Lung (tissue), 12 donors: Measurements from ENCODE around the gene OR6C3. TPM values are rescaled to one million over a fixed set of nuclear protein-coding genes. Genes with fewer than 3 reads are reported as not detected.
"Not testable (repeated sequence)": the region's sequence is repeated elsewhere in the genome, so short reads cannot be mapped to it uniquely, and the experiment has no call there.

Source experiments
- ATAC-seq: fragments of 200-7000 bp; cut with Tn5 transposase; one replicate; pipeline ENCODE4 v1.9.1; 2020; ENCODE audit warnings: moderate number of reproducible peaks; ENCODE audit not compliant: insufficient read depth, low FRiP score
- DNase-seq, 3 donors: peaks; one replicate each; pipeline ENCODE4 v3.0.0-alpha.2; 2013 to 2017
- H3K27ac ChIP-seq, 2 donors: one replicate each; pipeline ENCODE4 v1.5.1; 2013; ENCODE audit warnings: mild to moderate bottlenecking in 2 of 2, moderate library complexity in 2 of 2, control low read depth in 1 of 2, inconsistent platforms in 1 of 2, low read depth in 1 of 2, low read length in 1 of 2
- H3K27me3 ChIP-seq, 3 donors: one replicate each; pipeline ENCODE4 v1.5.1; 2013; ENCODE audit warnings: low read length in 2 of 3; ENCODE audit not compliant: control insufficient read depth in 3 of 3, insufficient read depth in 3 of 3
- H3K36me3 ChIP-seq, 4 donors: one replicate each; pipeline ENCODE4 v1.5.1; 2013; ENCODE audit warnings: low read length in 4 of 4, mild to moderate bottlenecking in 1 of 4, moderate library complexity in 1 of 4; ENCODE audit not compliant: control insufficient read depth in 4 of 4, insufficient read depth in 4 of 4
- H3K4me1 ChIP-seq, 5 donors: one replicate each; pipeline ENCODE4 v1.5.1; 2013; ENCODE audit warnings: low read length in 5 of 5, mild to moderate bottlenecking in 2 of 5, moderate library complexity in 1 of 5; ENCODE audit not compliant: control insufficient read depth in 5 of 5, insufficient read depth in 5 of 5
- H3K4me3 ChIP-seq: one replicate; pipeline ENCODE4 v1.5.1; 2013; ENCODE audit warnings: mild to moderate bottlenecking, control low read depth, moderate library complexity
- H3K9ac ChIP-seq, 2 donors: one replicate each; pipeline ENCODE4 v1.5.1; 2013; ENCODE audit warnings: low read length in 2 of 2, control low read depth in 1 of 2; ENCODE audit not compliant: insufficient read depth in 1 of 2
- H3K9me3 ChIP-seq, 4 donors: one replicate each; pipeline ENCODE4 v1.5.1; 2013; ENCODE audit warnings: low read length in 3 of 4, mild to moderate bottlenecking in 1 of 4, moderate library complexity in 1 of 4; ENCODE audit not compliant: control insufficient read depth in 4 of 4, insufficient read depth in 3 of 4
- CTCF ChIP-seq: IDR thresholded peaks from 2 replicates; pipeline ENCODE4 v1.5.1; 2012; ENCODE audit warnings: mild to moderate bottlenecking; ENCODE audit errors: control extremely low read depth, extremely low read depth
- WGBS, 2 donors: extraction: QIAGEN DNeasy Blood & Tissue Kit; methylation state at CpG; one replicate each; pipeline ENCODE4 v1.1.7; 2013; 5-methylcytosine and 5-hydroxymethylcytosine counted together
- polyA plus RNA-seq, 2 donors: library from polyadenylated mRNA; stranded (reverse); fragments of 200-250 nt; gene quantifications; one replicate each; pipeline ENCODE4 v1.2.1, GENCODE V29; 2013
- total RNA-seq, 2 donors: library from RNA; depleted of rRNA in 1 of 2; stranded (reverse); fragments of >200 nt in 1 of 2; gene quantifications; one replicate each; pipeline ENCODE4 v1.2.1, GENCODE V29; 2014 to 2021
- donor health status: control.
- donor health status: control.
- donor health status: Bipolar disorder and iron deficiency.
- donor health status: healthy.
- donor health status: DM: yes; HTN: yes; CAD: no.

Gene OR6C3
- total and polyA plus RNA-seq, 4 donors: not detected

- Histone ChIP-seq H3K4me1 (no peaks in the 10 kb centered on the region), H3K4me3 (no peak within 1 kb of the TSS), H3K27ac (no peak within 1 kb of the TSS), H3K27me3 (no peaks in the 10 kb centered on the region), H3K36me3 (no peaks in the 10 kb centered on the region), H3K9ac (no peak within 1 kb of the TSS), H3K9me3 (no peaks in the 10 kb centered on the region)
- ATAC-seq (no peak), DNase-seq (no peak)
- no peak for TF ChIP-seq CTCF
- WGBS, 2 donors: 86 to 89% methylated on average over 2 of the region's 2 CpGs
Measured at GRCh38 chr12:55314043-55314442, 16.5 kb upstream of the OR6C3 start, which contains the start of gene OR6C1. Gene OR6C1, plus strand, starts transcription at chr12:55314343. Its CDS starts 6,257 bp downstream, at chr12:55320600.

- H3K27ac ChIP-seq: no peak overlapping the region
- H3K36me3 ChIP-seq: no peaks in the 10 kb centered on the region
- TF ChIP-seq CTCF: no peak
- 72 to 75% methylated on average over 4 of the region's 4 CpGs for WGBS, 2 donors
- no peaks in the 10 kb centered on the region for H3K27me3 ChIP-seq
- no peak overlapping the region for H3K9ac ChIP-seq
- DNase-seq (peak in 2 of 3 donors; percentile 23 to 52), ATAC-seq (no peak)
- H3K9me3 ChIP-seq: no peaks in the 10 kb centered on the region
- no peaks in the 10 kb centered on the region for H3K4me1 ChIP-seq
- no peak overlapping the region for H3K4me3 ChIP-seq
Measured at GRCh38 chr12:55320201-55320600, 10.3 kb upstream of the OR6C3 start.

GRCh38 chr12:55325801-55326200, 4.7 kb upstream of the OR6C3 start:
- H3K9me3 ChIP-seq, H3K9ac ChIP-seq, H3K4me3 ChIP-seq, H3K27ac ChIP-seq, H3K27me3 ChIP-seq, H3K4me1 ChIP-seq, DNase-seq, H3K36me3 ChIP-seq, ATAC-seq: not testable (repeated sequence)
- WGBS, 2 donors: 91 to 94% methylated on average over 6 of the region's 6 CpGs

- WGBS, 2 donors: 90 to 92% methylated on average over 10 of the region's 10 CpGs
- no peaks in the 10 kb centered on the region for H3K27me3 ChIP-seq
- no peaks in the 10 kb centered on the region for H3K4me1 ChIP-seq
- no peaks in the 10 kb centered on the region for H3K36me3 ChIP-seq
- no peak overlapping the region for H3K27ac ChIP-seq
- H3K4me3 ChIP-seq: no peak overlapping the region
- H3K9me3 ChIP-seq: no peaks in the 10 kb centered on the region
- ATAC-seq (no peak), DNase-seq (no peak)
- no peak overlapping the region for H3K9ac ChIP-seq
- no peak for TF ChIP-seq CTCF
Measured at GRCh38 chr12:55336002-55336401, 5.5 kb downstream of the OR6C3 start.

GRCh38 chr12:55355338-55355737, 24.8 kb downstream of the OR6C3 start:
- H3K27ac ChIP-seq, H3K4me1 ChIP-seq, H3K9me3 ChIP-seq, H3K36me3 ChIP-seq, H3K9ac ChIP-seq, H3K27me3 ChIP-seq, ATAC-seq, H3K4me3 ChIP-seq: not testable (repeated sequence)
- 68 to 77% methylated on average over 4 of the region's 4 CpGs for WGBS, 2 donors
- peak in 1 of 3 donors; percentile 3 for DNase-seq
